Measurements from ENCODE around the gene SHROOM1.

- TF ChIP-seq POLR2AphosphoS5 (IDR thresholded peaks at IDR 0.05) (no peak), CTCF (IDR thresholded peaks at IDR 0.05; ENCODE audit: poor library complexity, severe bottlenecking) (no peak), EP300 (conservative IDR thresholded peaks at IDR 0.05; ENCODE audit: poor library complexity, severe bottlenecking) (no peak)
Observed at GRCh38 chr5:132778856-132779255, 51.6 kb downstream of the SHROOM1 start.
